PC-3 (cell line): ENCODE results near the gene EPB41L4B. TPM values are rescaled to one million over a fixed set of nuclear protein-coding genes. Genes with fewer than 3 reads are reported as not detected.

ENCODE experiments used
- ATAC-seq: fragments of 200-7000 bp; cut with Tn5 transposase; 2 replicates; pipeline ENCODE4 v1.9.1; 2020; ENCODE audit warnings: mild to moderate bottlenecking, moderate library complexity
- BruUV-seq: library from RNA; stranded (reverse); fragments of 400-500 nt; replicated peaks from 2 replicates; lab custom pipeline; 2021; lab: Mats Ljungman, UMichigan
- CTCF ChIA-PET: fragments of 300-600 bp; sonication (Branson Sonifier 250); formaldehyde crosslinking; loops from one replicate; lab custom pipeline; 2022; ENCODE audit warnings: antibody characterized with exemption; lab: Charles Lee
- POLR2A ChIA-PET: fragments of 300-600 bp; sonication (Branson Sonifier 250); formaldehyde crosslinking; loops from one replicate; lab custom pipeline; 2022; ENCODE audit warnings: antibody characterized with exemption; ENCODE audit not compliant: unreplicated experiment; lab: Charles Lee
- DNase-seq: peaks from one replicate; pipeline ENCODE4 v3.0.0-alpha.2; 2015
- H2AFZ ChIP-seq: fragments of 300-600 bp; sonication (generic); 2 replicates; pipeline ENCODE4 v1.6.0; 2016; ENCODE audit warnings: antibody characterized with exemption, low read length
- H3F3A ChIP-seq: fragments of 300-600 bp; sonication (generic); one replicate; pipeline ENCODE4 v1.6.0; 2017; ENCODE audit warnings: antibody characterized with exemption, low read length, control low read depth, mild to moderate bottlenecking; ENCODE audit not compliant: unreplicated experiment
- H3K27ac ChIP-seq: fragments of 300-600 bp; sonication (generic); 2 replicates; pipeline ENCODE4 v1.5.1; 2016; ENCODE audit warnings: mild to moderate bottlenecking, low read length
- H3K27me3 ChIP-seq: fragments of 300-600 bp; sonication (generic); 2 replicates; pipeline ENCODE4 v1.6.1; 2016; ENCODE audit warnings: low read length, mixed read lengths
- H3K36me3 ChIP-seq: fragments of 300-600 bp; sonication (generic); 2 replicates; pipeline ENCODE4 v1.6.1; 2016; ENCODE audit warnings: low read depth, mixed run types, low read length, mixed read lengths
- H3K4me1 ChIP-seq: fragments of 300-600 bp; sonication (generic); 2 replicates; pipeline ENCODE4 v1.5.1; 2016; ENCODE audit warnings: low read length; ENCODE audit not compliant: insufficient read depth
- H3K4me2 ChIP-seq: fragments of 300-600 bp; sonication (generic); 2 replicates; pipeline ENCODE4 v1.6.0; 2016; ENCODE audit warnings: low read length
- H3K4me3 ChIP-seq: fragments of 300-600 bp; sonication (generic); 2 replicates; pipeline ENCODE4 v1.5.1; 2016; ENCODE audit warnings: mild to moderate bottlenecking, low read length, mixed read lengths
- H3K79me2 ChIP-seq: fragments of 300-600 bp; sonication (generic); 2 replicates; pipeline ENCODE4 v1.6.1; 2017; ENCODE audit warnings: low read length, mixed read lengths
- H3K9ac ChIP-seq: fragments of 300-600 bp; sonication (generic); 2 replicates; pipeline ENCODE4 v1.6.0; 2016; ENCODE audit warnings: mild to moderate bottlenecking, low read length
- H3K9me2 ChIP-seq: fragments of 300-600 bp; sonication (generic); replicated peaks from 2 replicates; pipeline ENCODE4 v1.6.1; 2016; ENCODE audit warnings: mixed run types, low read length, mixed read lengths
- H3K9me3 ChIP-seq: fragments of 300-600 bp; sonication (generic); 2 replicates; pipeline ENCODE4 v1.6.1; 2016; ENCODE audit warnings: low read length, mixed read lengths
- H4K20me1 ChIP-seq: fragments of 300-600 bp; sonication (generic); 2 replicates; pipeline ENCODE4 v1.6.1; 2016; ENCODE audit warnings: low read length, mixed read lengths
- EZH2 ChIP-seq: fragments of 300-600 bp; sonication (generic); IDR thresholded peaks from one replicate; pipeline ENCODE4 v1.6.1; 2017; ENCODE audit warnings: antibody characterized with exemption, mild to moderate bottlenecking, low read length; ENCODE audit not compliant: unreplicated experiment
- EZH2phosphoT487 ChIP-seq: fragments of 300-600 bp; sonication (generic); IDR thresholded peaks from 2 replicates; pipeline ENCODE4 v1.6.1; 2018; ENCODE audit warnings: mild to moderate bottlenecking, antibody characterized with exemption, low read length, borderline replicate concordance
- intact Hi-C: fragments of 100-400 bp; cut with micrococcal nuclease; formaldehyde crosslinking; loops from 2 replicates; pipeline ENCODE4 v1.9.0; 2023
- total RNA-seq: library from RNA; depleted of rRNA; stranded (reverse); fragments of >200 nt; gene quantifications from 2 replicates; pipeline ENCODE4 v1.2.3, GENCODE V29; 2014
- TF ChIP-seq, protein P1 (sequence below): fragments of 300-600 bp; sonication (generic); conservative IDR thresholded peaks from 2 replicates; pipeline ENCODE4 v1.5.1; 2017; ENCODE audit warnings: antibody characterized with exemption, low read depth, mild to moderate bottlenecking, low read length

Gene EPB41L4B
- total RNA-seq, 1 experiment from 2014 or later = 11.2 TPM

DNA sequence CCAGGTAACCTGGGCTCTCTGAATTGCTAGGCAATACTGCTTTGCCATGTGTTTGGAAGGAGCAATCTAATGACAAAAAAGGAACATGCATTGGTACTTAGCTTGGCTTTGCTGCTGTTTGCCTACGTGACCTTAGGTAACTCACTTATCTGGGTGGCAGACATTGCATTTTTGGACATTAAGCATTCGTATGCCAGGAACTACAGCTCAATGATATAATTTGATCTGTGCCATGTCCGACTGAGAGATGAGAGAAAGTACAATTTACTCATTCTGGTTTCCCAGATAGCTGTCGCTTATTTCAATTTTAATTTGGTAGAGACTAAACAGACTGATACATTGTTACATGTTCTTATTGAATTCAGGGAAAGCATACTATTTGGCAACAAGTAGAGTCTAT lies 90.6 kb downstream of the EPB41L4B start:
- H3K4me2 ChIP-seq = no peak overlapping the region
- no peaks in the 10 kb centered on the region for H3K79me2 ChIP-seq
- no peaks in the 10 kb centered on the region for H4K20me1 ChIP-seq
- TF ChIP-seq EZH2 (no peak), EZH2phosphoT487 (no peak)
- TF ChIP-seq, protein P1, sequence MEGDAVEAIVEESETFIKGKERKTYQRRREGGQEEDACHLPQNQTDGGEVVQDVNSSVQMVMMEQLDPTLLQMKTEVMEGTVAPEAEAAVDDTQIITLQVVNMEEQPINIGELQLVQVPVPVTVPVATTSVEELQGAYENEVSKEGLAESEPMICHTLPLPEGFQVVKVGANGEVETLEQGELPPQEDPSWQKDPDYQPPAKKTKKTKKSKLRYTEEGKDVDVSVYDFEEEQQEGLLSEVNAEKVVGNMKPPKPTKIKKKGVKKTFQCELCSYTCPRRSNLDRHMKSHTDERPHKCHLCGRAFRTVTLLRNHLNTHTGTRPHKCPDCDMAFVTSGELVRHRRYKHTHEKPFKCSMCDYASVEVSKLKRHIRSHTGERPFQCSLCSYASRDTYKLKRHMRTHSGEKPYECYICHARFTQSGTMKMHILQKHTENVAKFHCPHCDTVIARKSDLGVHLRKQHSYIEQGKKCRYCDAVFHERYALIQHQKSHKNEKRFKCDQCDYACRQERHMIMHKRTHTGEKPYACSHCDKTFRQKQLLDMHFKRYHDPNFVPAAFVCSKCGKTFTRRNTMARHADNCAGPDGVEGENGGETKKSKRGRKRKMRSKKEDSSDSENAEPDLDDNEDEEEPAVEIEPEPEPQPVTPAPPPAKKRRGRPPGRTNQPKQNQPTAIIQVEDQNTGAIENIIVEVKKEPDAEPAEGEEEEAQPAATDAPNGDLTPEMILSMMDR = no peak
- ChIA-PET CTCF (no interaction called here), POLR2A (no interaction called here)
- no peaks in the 10 kb centered on the region for H3K36me3 ChIP-seq
- no peak overlapping the region for H2AFZ ChIP-seq
- H3K4me1 ChIP-seq = peaks cover 8% of the 10 kb centered on the region; the same call in 1 of the 2 replicates
- BruUV-seq = no TSS peak
- H3F3A ChIP-seq = no peaks in the 10 kb centered on the region
- intact Hi-C loops = no loop called here
- H3K27ac ChIP-seq = no peak overlapping the region
- no peak overlapping the region for H3K9ac ChIP-seq
- no peaks in the 10 kb centered on the region for H3K9me3 ChIP-seq
- no peaks in the 10 kb centered on the region for H3K9me2 ChIP-seq
- no peak for DNase-seq
- ATAC-seq = no peak
- H3K4me3 ChIP-seq = no peak overlapping the region
- H3K27me3 ChIP-seq = no peaks in the 10 kb centered on the region

DNA sequence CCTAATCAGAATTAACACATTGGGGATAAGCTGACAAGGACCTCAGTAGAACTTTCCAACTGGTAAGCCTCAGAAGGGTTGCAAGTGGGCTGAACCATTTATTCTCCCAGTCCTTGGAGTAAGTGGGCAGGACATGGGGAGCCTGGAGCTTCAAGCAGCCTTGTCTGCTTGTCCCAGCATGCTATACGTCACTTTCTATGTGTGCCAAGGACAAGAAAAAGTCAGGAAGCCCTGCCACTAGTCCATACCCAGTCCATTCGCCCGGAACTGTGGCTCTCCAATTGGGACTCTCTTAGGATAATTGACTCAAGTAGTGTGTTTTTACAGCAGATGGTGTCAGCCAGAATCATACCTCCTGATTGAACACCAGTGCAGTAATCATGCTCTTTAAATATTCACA lies 91.2 kb downstream of the EPB41L4B start:
- H3K36me3 ChIP-seq = no peaks in the 10 kb centered on the region
- no peaks in the 10 kb centered on the region for H3F3A ChIP-seq
- BruUV-seq = no TSS peak
- no peak overlapping the region for H3K4me3 ChIP-seq
- H4K20me1 ChIP-seq = no peaks in the 10 kb centered on the region
- H2AFZ ChIP-seq = no peak overlapping the region
- no peak overlapping the region for H3K27ac ChIP-seq
- intact Hi-C loops = no loop called here
- no peak overlapping the region for H3K9ac ChIP-seq
- H3K27me3 ChIP-seq = no peaks in the 10 kb centered on the region
- H3K4me1 ChIP-seq = peaks cover 8% of the 10 kb centered on the region; the same call in 1 of the 2 replicates
- no peaks in the 10 kb centered on the region for H3K9me3 ChIP-seq
- POLR2A ChIA-PET = no interaction called here
- H3K79me2 ChIP-seq = no peaks in the 10 kb centered on the region
- CTCF ChIA-PET = no interaction called here
- H3K9me2 ChIP-seq = no peaks in the 10 kb centered on the region
- no peak for TF ChIP-seq EZH2
- no peak for TF ChIP-seq EZH2phosphoT487
- TF ChIP-seq, protein P1 = no peak
- ATAC-seq = no peak
- DNase-seq = no peak
- no peak overlapping the region for H3K4me2 ChIP-seq

DNA sequence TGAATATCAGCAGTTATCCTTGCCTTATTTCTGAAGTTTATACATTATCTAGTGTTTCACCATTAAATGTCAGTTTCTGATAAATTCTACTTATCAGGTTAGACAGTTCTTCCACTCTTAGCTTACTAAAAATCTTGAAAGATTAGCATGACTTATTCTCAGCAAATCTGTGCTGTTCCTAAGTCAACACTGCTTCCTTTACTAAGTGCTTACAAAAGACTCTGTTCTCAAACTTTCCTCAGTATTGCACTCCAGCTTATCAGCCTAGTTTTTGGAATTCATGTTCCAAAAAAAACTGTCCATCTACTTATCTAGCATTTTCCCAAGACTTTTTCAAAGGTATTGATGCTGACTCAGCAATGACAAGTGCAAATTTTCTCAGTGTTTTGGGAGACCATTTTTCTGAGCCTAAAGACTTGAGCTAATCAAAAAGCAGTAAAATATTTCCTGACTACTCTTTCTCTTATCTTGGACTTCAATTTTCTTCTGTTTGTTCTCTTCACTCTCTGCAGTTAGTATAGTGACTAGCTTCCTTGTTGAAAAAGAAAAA lies 92.7 kb downstream of the EPB41L4B start:
- ATAC-seq (no peak), DNase-seq (no peak)
- no peak for TF ChIP-seq EZH2phosphoT487
- TF ChIP-seq, protein P1 = no peak
- TF ChIP-seq EZH2 = no peak
- CTCF ChIA-PET = no interaction called here
- Histone ChIP-seq H3K9me2 (no peaks in the 10 kb centered on the region), H3K4me2 (no peak overlapping the region), H3K4me1 (peaks cover 8% of the 10 kb centered on the region; the same call in 1 of the 2 replicates), H3F3A (no peaks in the 10 kb centered on the region), H3K79me2 (no peaks in the 10 kb centered on the region), H3K4me3 (no peak overlapping the region), H3K27ac (no peak overlapping the region), H3K27me3 (no peaks in the 10 kb centered on the region), H3K36me3 (no peaks in the 10 kb centered on the region), H3K9me3 (no peaks in the 10 kb centered on the region), H4K20me1 (no peaks in the 10 kb centered on the region), H2AFZ (no peak overlapping the region), H3K9ac (no peak overlapping the region)
- BruUV-seq = no TSS peak
- POLR2A ChIA-PET = no interaction called here
- intact Hi-C loops = no loop called here
